GM12864 (cell line): Measurements from ENCODE around the gene AFAP1.

Experiments used
- DNase-seq: peaks from one replicate; pipeline ENCODE4 v3.0.0-alpha.2; 2011; ENCODE audit warnings: low read depth
- H3K4me3 ChIP-seq: 2 replicates; pipeline ENCODE4 v1.5.1; 2011; ENCODE audit warnings: mild to moderate bottlenecking, low read depth, low read length, control low read depth
- TF ChIP-seq, protein P1 (sequence below): IDR thresholded peaks from 2 replicates; pipeline ENCODE4 v1.5.1; 2011; ENCODE audit warnings: low read depth, mild to moderate bottlenecking, moderate library complexity, low read length, control low read depth, inconsistent platforms; ENCODE audit errors: missing control alignments

AFAP1 gene

DNA sequence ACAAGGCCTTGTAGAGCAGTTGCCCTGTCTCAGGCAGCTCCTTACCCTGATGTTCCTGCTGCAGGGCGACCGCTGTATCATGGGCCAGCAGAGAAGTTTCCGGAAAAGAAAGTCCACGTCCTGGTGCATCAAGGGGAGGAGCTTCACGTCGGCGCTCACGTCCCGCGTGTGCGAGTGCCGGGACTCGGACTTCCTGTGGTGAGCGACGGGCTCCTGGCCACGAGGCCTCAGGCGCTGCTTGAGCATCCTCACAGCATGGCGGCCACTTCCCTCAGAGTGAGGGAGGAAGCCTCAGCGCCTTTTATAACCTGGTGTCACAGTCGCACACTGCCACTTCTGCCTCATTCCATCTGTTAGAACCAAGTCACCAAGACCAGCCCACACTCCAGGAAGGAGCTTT is 225.5 kb downstream of the AFAP1 start:
- no peak overlapping the region for H3K4me3 ChIP-seq
- no peak for DNase-seq
- TF ChIP-seq, protein P1, sequence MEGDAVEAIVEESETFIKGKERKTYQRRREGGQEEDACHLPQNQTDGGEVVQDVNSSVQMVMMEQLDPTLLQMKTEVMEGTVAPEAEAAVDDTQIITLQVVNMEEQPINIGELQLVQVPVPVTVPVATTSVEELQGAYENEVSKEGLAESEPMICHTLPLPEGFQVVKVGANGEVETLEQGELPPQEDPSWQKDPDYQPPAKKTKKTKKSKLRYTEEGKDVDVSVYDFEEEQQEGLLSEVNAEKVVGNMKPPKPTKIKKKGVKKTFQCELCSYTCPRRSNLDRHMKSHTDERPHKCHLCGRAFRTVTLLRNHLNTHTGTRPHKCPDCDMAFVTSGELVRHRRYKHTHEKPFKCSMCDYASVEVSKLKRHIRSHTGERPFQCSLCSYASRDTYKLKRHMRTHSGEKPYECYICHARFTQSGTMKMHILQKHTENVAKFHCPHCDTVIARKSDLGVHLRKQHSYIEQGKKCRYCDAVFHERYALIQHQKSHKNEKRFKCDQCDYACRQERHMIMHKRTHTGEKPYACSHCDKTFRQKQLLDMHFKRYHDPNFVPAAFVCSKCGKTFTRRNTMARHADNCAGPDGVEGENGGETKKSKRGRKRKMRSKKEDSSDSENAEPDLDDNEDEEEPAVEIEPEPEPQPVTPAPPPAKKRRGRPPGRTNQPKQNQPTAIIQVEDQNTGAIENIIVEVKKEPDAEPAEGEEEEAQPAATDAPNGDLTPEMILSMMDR: no peak

DNA sequence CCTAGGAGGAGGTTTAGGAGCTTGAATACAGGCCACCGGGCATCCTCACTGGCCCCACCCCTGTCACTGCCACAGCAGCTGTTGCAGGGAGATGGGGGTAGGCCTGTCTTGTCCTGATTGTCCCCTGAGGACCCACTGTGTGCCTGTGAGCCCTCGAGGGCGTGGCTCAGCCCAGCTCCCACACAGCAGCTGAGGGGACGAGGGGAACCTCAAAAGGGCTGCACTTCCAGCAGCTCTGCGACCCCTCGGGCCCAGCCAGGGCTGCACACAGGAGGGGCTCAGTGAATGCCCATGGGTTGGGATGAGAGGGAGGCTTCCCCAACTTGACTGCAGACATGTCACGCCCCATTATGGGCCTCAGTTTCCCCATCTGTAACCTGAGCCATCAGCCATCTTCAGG is 225.9 kb downstream of the AFAP1 start:
- TF ChIP-seq, protein P1: no peak
- no peak for DNase-seq
- no peak overlapping the region for H3K4me3 ChIP-seq

DNA sequence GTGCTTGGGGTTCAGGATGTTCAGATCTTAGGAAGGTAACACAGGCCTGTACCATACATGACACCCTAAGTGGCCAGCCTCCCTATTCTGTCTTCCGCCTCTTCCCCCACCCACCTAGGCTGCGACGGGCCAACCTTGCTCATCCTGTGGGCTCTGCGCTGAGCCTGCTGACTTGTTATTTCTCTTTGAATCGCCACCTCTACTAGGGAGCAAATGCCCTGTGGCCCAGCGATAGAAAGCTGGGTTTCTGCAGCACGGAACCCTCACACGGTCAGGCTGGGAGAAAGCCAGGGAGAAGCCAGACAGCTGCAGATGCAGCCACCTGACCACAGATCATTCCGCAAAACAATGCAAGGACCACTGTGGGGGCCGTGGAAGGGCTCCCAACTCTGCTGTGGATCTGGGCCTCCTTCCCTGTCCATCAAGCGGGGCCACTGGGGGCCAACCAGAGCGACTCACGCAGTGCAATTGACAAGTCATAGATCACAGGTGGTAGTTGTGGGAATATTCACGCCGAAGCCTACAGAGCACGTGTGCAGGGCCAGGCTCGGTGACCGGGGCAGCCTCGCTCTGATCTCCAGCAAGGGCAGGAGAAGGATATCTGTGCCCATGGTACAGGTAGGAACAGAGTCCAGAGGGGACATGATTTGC is 227.5 kb downstream of the AFAP1 start:
- no peak overlapping the region for H3K4me3 ChIP-seq
- no peak for DNase-seq
- TF ChIP-seq, protein P1: no peak

DNA sequence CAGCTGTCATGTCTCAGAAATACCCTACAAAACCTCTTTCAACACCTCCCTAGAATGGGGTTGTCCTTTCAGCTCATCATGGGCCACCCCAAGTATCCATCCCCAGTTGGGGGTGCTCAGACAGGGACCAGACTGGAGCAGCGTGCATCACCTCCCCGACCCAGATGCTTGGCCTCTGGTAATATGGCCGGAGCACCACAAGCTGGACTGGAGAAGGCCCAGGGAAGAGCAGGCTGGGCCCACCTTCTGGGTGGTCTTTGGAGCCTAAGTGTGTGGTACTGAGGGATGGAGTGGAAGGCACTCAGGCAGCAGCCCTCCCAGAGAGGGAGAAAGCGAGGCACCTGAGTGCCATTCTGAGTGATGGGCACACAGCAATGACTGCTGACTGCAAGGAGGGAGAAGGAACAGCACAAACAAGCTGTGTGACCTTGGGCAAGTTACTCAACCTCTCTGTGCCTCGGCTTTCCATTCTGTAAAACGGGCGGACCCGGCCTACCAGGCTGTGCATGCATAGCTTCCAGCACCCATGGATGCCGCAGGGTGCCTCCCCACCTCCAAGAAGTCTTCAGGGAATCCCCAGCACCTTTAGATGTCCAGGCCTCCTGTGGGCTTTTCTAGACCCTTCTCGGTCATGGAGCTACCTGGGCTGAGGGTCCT is 228.2 kb downstream of the AFAP1 start:
- H3K4me3 ChIP-seq: no peak overlapping the region
- no peak for DNase-seq
- TF ChIP-seq, protein P1: no peak

DNA sequence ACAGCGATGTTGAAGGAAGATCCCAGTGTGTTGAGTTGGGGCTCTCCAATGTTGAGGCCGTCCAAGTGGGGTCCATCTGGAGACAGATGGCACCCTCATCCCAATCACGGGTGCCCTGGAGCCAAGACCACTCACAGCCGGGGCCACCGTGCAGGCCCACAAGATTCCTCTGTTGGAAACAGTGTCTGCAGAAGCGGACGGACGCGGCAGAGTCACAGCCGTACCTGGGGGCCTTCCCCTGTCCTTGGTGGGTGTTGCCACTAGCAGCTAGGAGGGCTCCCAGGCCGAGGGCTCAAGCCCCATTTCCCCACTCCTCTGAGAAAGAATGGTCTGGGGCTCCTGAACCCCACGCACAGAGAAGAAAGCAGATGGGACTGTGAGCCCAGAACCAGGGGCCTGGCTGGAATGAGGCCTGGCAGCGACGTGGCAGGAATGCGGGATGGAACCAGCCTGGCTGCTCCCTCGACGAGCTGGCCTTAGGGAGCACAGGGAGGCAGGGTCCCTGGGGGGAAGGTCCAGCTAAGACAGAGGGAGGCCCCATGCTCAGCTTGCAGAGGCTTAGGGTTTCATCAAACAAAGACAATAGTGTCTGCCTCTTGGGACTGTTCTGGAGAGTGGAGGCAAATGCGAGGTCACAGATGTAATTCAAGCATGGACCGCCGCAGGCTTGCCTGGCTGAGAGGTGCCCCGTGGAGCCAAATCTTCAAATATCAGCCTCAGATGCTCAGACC is 228.9 kb downstream of the AFAP1 start:
- no peak for DNase-seq
- H3K4me3 ChIP-seq: no peak overlapping the region
- TF ChIP-seq, protein P1: no peak

DNA sequence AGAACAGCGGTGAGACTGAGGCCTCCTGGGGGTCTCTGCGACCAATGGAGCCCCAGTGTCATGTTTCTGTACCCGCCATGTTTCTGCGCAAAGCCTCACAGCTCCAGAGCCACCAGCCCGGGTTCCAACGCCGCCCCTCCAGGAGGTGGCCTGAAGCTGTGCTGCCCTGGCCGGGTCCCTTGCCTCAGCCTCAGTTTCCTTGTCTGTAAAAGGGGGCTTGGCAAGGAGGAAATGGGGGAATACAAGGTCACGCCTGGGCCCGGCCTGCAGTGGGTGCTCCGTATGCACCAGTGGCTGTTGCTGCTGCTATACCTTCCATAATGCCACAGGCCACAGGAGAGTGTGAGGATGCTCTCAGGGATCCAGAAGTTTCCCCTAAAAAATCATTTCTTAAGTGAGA is 229.5 kb downstream of the AFAP1 start:
- H3K4me3 ChIP-seq: no peak overlapping the region
- no peak for DNase-seq
- TF ChIP-seq, protein P1: no peak
